GM10266 (cell line): ENCODE results near the gene TSSK2.

Experiments used
- DNase-seq: peaks from one replicate; pipeline ENCODE4 v3.0.0; 2012; ENCODE audit errors: extremely low spot score
- CTCF ChIP-seq: IDR thresholded peaks from 2 replicates; pipeline ENCODE4 v1.5.1; 2012; ENCODE audit warnings: mild to moderate bottlenecking, low read depth; ENCODE audit not compliant: control insufficient read depth, insufficient read depth; ENCODE audit errors: missing control alignments

TSSK2 gene

GRCh38 chr22:19097518-19097917 lies 33.6 kb upstream of the TSSK2 start:
- no peak for TF ChIP-seq CTCF
- DNase-seq: no peak

GRCh38 chr22:19098157-19098556 lies 33.0 kb upstream of the TSSK2 start:
- DNase-seq: no peak
- TF ChIP-seq CTCF: no peak

- no peak for TF ChIP-seq CTCF
- no peak for DNase-seq
Measured at GRCh38 chr22:19103880-19104821, 27.0 kb upstream of the TSSK2 start.

GRCh38 chr22:19105456-19105855 lies 25.7 kb upstream of the TSSK2 start:
- TF ChIP-seq CTCF: no peak
- DNase-seq: no peak

- DNase-seq: no peak
- peak; percentile 43 for TF ChIP-seq CTCF
Measured at GRCh38 chr22:19105867-19106802, 25.0 kb upstream of the TSSK2 start.

GRCh38 chr22:19106886-19107729 lies 24.0 kb upstream of the TSSK2 start:
- no peak for DNase-seq
- no peak for TF ChIP-seq CTCF
